WERI-Rb-1 (cell line): Measurements from ENCODE around the gene ALOX15.

Experiments used
- DNase-seq: peaks from one replicate; pipeline ENCODE4 v3.0.0-alpha.2; 2020
- H3K27ac ChIP-seq: fragments of 250-450 bp; sonication (Bioruptor Pico); 2 replicates; pipeline ENCODE4 v1.5.1; 2020; ENCODE audit warnings: mild to moderate bottlenecking, moderate library complexity
- H3K27me3 ChIP-seq: fragments of 250-450 bp; sonication (Bioruptor Pico); 2 replicates; pipeline ENCODE4 v1.5.1; 2021; ENCODE audit warnings: mild to moderate bottlenecking, low read depth, moderate library complexity; ENCODE audit not compliant: insufficient read depth, severe bottlenecking
- H3K36me3 ChIP-seq: fragments of 250-450 bp; sonication (Bioruptor Pico); 2 replicates; pipeline ENCODE4 v1.5.1; 2020; ENCODE audit warnings: mild to moderate bottlenecking, moderate library complexity
- H3K4me3 ChIP-seq: 2 replicates; pipeline ENCODE4 v1.5.1; 2011; ENCODE audit warnings: low read depth, mild to moderate bottlenecking, control low read depth, low read length
- H3K9me3 ChIP-seq: fragments of 250-450 bp; sonication (Bioruptor Pico); 2 replicates; pipeline ENCODE4 v1.5.1; 2021; ENCODE audit warnings: mild to moderate bottlenecking, moderate library complexity; ENCODE audit not compliant: severe bottlenecking
- CTCF ChIP-seq: IDR thresholded peaks from 2 replicates; pipeline ENCODE4 v1.5.1; 2011; ENCODE audit warnings: low read depth, mild to moderate bottlenecking, control low read depth, inconsistent platforms, low read length

Gene ALOX15

GRCh38 chr17:4617590-4618351 lies 23.7 kb downstream of the ALOX15 start:
- no peaks in the 10 kb centered on the region for H3K9me3 ChIP-seq
- H3K27ac ChIP-seq, result no peak overlapping the region

DNA sequence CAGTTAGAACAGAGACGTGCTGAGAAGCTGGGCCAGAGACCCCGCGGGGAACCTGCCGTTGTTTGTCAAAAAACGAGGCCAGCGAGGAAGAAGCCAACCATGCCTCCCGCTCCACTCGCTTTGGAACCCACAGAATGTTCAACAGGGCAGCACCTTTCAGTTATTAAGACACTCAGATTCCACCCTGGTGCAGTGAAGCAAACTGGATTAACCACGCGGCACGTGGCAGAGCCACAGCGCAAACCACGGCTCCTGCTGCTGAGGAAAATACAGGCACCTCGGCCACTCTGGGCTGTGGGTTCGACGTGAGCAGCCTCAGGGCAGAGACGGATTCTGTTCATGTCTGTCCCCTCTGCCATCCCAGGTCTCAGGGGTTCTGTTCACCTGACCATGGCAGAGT lies 24.4 kb downstream of the ALOX15 start:
- no peak overlapping the region for H3K27ac ChIP-seq
- TF ChIP-seq CTCF, result no peak
- no peaks in the 10 kb centered on the region for H3K9me3 ChIP-seq
- no peak for DNase-seq
- no peak overlapping the region for H3K4me3 ChIP-seq
- no peaks in the 10 kb centered on the region for H3K27me3 ChIP-seq
- no peaks in the 10 kb centered on the region for H3K36me3 ChIP-seq

More at GRCh38 chr17:4617590-4618351, 23.7 kb downstream of the ALOX15 start:
- no peak for DNase-seq
- TF ChIP-seq CTCF, result no peak
- Histone ChIP-seq H3K4me3 (no peak overlapping the region), H3K36me3 (no peaks in the 10 kb centered on the region), H3K27me3 (no peaks in the 10 kb centered on the region)

GRCh38 chr17:4616476-4616875 lies 25.0 kb downstream of the ALOX15 start:
- H3K27me3 ChIP-seq, result no peaks in the 10 kb centered on the region
- TF ChIP-seq CTCF, result no peak

GRCh38 chr17:4610656-4611055 lies 30.8 kb downstream of the ALOX15 start:
- TF ChIP-seq CTCF, result no peak
- Histone ChIP-seq H3K27me3 (no peaks in the 10 kb centered on the region), H3K9me3 (no peaks in the 10 kb centered on the region), H3K27ac (no peak overlapping the region), H3K36me3 (no peaks in the 10 kb centered on the region), H3K4me3 (no peak overlapping the region)
- no peak for DNase-seq

More at GRCh38 chr17:4616476-4616875, 25.0 kb downstream of the ALOX15 start:
- Histone ChIP-seq H3K27ac (no peak overlapping the region), H3K36me3 (no peaks in the 10 kb centered on the region), H3K9me3 (no peaks in the 10 kb centered on the region), H3K4me3 (no peak overlapping the region)
- DNase-seq, result no peak

GRCh38 chr17:4610162-4610561 lies 31.3 kb downstream of the ALOX15 start:
- no peak for TF ChIP-seq CTCF
- H3K4me3 ChIP-seq, result no peak overlapping the region

GRCh38 chr17:4609761-4610160 lies 31.7 kb downstream of the ALOX15 start:
- Histone ChIP-seq H3K27ac (no peak overlapping the region), H3K4me3 (no peak overlapping the region), H3K9me3 (no peaks in the 10 kb centered on the region), H3K36me3 (no peaks in the 10 kb centered on the region), H3K27me3 (no peaks in the 10 kb centered on the region)
- TF ChIP-seq CTCF, result no peak
- DNase-seq, result no peak

More at GRCh38 chr17:4610162-4610561, 31.3 kb downstream of the ALOX15 start:
- H3K27ac ChIP-seq, result no peak overlapping the region
- DNase-seq, result no peak
- H3K9me3 ChIP-seq, result no peaks in the 10 kb centered on the region
- no peaks in the 10 kb centered on the region for H3K36me3 ChIP-seq
- no peaks in the 10 kb centered on the region for H3K27me3 ChIP-seq
